RWPE2 (cell line): ENCODE results near the gene FRMPD4.

Source experiments
- ATAC-seq: fragments of 200-7000 bp; cut with Tn5 transposase; 3 replicates; pipeline ENCODE4 v1.9.1; 2021; ENCODE audit warnings: low read depth
- DNase-seq: peaks from one replicate; pipeline ENCODE4 v3.0.0-alpha.2; 2020; ENCODE audit warnings: low spot score
- H3K27ac ChIP-seq: fragments of 450-650 bp; 2 replicates; pipeline ENCODE4 v1.5.1; 2017; ENCODE audit warnings: mild to moderate bottlenecking; ENCODE audit not compliant: poor library complexity, severe bottlenecking
- H3K27me3 ChIP-seq: fragments of 250-450 bp; sonication (Bioruptor Pico); 2 replicates; pipeline ENCODE4 v1.5.1; 2021; ENCODE audit warnings: mild to moderate bottlenecking, moderate library complexity; ENCODE audit not compliant: insufficient read depth, poor library complexity, severe bottlenecking
- H3K36me3 ChIP-seq: fragments of 250-450 bp; sonication (Bioruptor Pico); 2 replicates; pipeline ENCODE4 v1.5.1; 2020; ENCODE audit warnings: low read depth, mild to moderate bottlenecking, moderate library complexity
- H3K4me1 ChIP-seq: fragments of 250-450 bp; sonication (Bioruptor Pico); 2 replicates; pipeline ENCODE4 v1.5.1; 2021; ENCODE audit warnings: mild to moderate bottlenecking, moderate library complexity; ENCODE audit not compliant: insufficient read depth, poor library complexity, severe bottlenecking
- H3K4me3 ChIP-seq: fragments of 250-450 bp; sonication (Bioruptor Pico); 2 replicates; pipeline ENCODE4 v1.5.1; 2021; ENCODE audit warnings: mild to moderate bottlenecking, moderate library complexity; ENCODE audit not compliant: severe bottlenecking
- H3K9me3 ChIP-seq: fragments of 250-450 bp; sonication (Bioruptor Pico); 2 replicates; pipeline ENCODE4 v1.5.1; 2021; ENCODE audit warnings: mild to moderate bottlenecking, moderate library complexity; ENCODE audit not compliant: severe bottlenecking
- TF ChIP-seq, protein P1 (sequence below): fragments of 450-650 bp; IDR thresholded peaks from one replicate; pipeline ENCODE4 v1.5.1; 2017; ENCODE audit warnings: mild to moderate bottlenecking, moderate library complexity; ENCODE audit not compliant: poor library complexity, severe bottlenecking

Gene FRMPD4

DNA sequence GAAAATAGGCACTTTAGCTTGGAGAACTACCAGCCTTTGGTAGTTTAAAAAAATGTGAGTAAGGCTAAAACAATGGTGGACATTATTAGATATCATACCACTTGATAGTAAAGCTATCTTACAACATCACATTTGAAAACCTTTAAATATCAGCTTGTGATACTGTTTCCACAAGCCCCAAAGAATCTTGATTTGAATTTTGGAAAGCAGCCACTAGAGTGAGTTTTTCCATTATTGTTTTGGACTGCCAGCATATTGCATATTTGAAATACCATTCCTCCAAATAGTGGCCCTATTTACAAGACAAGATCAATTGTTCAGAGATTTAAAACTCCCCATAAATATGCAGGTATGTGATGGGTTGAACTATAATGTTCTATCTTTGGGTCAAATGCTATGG is 349.9 kb downstream of the FRMPD4 start:
- H3K9me3 ChIP-seq, result no peaks in the 10 kb centered on the region
- TF ChIP-seq, protein P1, sequence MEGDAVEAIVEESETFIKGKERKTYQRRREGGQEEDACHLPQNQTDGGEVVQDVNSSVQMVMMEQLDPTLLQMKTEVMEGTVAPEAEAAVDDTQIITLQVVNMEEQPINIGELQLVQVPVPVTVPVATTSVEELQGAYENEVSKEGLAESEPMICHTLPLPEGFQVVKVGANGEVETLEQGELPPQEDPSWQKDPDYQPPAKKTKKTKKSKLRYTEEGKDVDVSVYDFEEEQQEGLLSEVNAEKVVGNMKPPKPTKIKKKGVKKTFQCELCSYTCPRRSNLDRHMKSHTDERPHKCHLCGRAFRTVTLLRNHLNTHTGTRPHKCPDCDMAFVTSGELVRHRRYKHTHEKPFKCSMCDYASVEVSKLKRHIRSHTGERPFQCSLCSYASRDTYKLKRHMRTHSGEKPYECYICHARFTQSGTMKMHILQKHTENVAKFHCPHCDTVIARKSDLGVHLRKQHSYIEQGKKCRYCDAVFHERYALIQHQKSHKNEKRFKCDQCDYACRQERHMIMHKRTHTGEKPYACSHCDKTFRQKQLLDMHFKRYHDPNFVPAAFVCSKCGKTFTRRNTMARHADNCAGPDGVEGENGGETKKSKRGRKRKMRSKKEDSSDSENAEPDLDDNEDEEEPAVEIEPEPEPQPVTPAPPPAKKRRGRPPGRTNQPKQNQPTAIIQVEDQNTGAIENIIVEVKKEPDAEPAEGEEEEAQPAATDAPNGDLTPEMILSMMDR, result no peak
- no peaks in the 10 kb centered on the region for H3K27me3 ChIP-seq
- ATAC-seq (no peak), DNase-seq (no peak)
- H3K4me1 ChIP-seq, result no peaks in the 10 kb centered on the region
- no peak overlapping the region for H3K4me3 ChIP-seq
- no peak overlapping the region for H3K27ac ChIP-seq
- no peaks in the 10 kb centered on the region for H3K36me3 ChIP-seq

DNA sequence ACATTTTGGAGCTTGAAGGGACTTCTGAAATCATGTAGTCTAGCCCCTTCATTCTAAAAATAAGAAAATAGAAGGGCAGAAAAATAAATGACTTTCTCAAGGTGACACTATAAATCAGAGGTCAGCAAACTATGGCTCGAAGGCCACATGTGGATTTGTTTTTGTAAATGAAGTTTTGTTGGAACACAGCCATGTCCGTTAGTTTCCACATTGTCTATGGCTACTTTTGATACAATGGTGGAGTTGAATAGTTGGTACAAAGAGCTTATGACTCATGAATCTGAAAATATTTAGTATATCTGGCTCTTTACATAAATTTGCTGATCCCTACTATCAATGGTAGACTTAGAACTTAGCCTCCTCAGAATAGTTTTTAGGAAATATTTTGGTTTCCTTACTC is 350.5 kb downstream of the FRMPD4 start:
- Histone ChIP-seq H3K27ac (no peak overlapping the region), H3K27me3 (no peaks in the 10 kb centered on the region), H3K4me1 (no peaks in the 10 kb centered on the region), H3K9me3 (no peaks in the 10 kb centered on the region), H3K36me3 (no peaks in the 10 kb centered on the region), H3K4me3 (no peak overlapping the region)
- ATAC-seq (no peak), DNase-seq (no peak)
- TF ChIP-seq, protein P1, result no peak

DNA sequence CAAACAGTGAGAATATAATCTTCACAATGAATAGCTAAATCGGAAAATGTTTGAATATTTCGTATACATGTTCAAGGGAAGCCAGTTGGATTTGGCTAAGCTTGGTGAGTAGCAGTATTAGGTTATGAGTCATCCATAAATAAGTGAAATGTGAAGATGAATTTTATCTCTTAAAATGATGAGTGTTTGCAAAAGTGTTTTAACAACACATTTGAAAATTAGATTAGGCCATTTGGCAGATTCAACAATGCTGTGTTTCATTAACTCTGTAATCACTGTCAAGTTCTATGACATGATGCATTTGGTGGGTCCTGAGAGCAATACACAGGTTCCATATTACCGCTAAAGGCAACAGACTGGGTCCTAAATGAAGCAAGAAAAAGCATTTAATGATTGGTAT is 351.1 kb downstream of the FRMPD4 start:
- DNase-seq (no peak), ATAC-seq (no peak)
- Histone ChIP-seq H3K27ac (no peak overlapping the region), H3K36me3 (no peaks in the 10 kb centered on the region), H3K27me3 (no peaks in the 10 kb centered on the region), H3K4me3 (no peak overlapping the region), H3K9me3 (no peaks in the 10 kb centered on the region), H3K4me1 (no peaks in the 10 kb centered on the region)
- TF ChIP-seq, protein P1, result no peak

DNA sequence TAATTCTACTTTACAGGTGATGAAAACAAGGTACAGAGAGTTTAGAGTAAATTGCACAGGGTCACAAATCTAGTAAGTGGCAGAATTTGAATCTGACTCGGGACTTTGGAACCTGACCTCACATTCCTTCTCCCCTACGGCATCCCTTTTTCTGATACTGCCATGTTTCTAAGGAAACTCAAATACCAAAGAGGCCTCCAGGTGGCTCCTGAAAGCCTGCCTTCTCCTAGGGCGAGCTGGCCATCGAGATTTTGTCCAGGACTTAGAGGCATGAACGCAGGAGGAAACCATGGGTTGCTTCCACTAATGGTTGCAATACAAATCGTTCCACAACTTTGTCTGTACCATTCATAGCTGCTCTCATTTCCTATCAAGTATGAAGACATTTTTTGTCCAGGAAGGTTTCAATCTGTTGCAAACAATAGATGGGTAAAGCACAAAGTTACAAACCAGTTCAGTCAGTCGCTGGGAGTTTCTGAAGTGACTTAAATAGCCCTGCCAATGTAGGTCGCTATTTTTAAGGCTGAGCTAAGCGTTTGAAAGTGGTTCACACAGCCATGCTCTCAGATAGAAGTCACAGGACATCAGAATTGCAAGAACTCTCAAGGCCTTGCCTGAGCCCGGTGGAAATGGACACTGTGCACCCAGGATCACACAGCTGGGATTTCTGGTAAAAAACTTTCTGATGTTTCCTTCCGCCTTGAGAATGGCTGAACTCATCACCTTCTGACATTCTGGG is 356.3 kb downstream of the FRMPD4 start:
- Histone ChIP-seq H3K9me3 (no peaks in the 10 kb centered on the region), H3K4me1 (no peaks in the 10 kb centered on the region), H3K27ac (no peak overlapping the region), H3K4me3 (no peak overlapping the region), H3K27me3 (no peaks in the 10 kb centered on the region), H3K36me3 (no peaks in the 10 kb centered on the region)
- DNase-seq, result no peak
- TF ChIP-seq, protein P1, result no peak
- no peak for ATAC-seq

DNA sequence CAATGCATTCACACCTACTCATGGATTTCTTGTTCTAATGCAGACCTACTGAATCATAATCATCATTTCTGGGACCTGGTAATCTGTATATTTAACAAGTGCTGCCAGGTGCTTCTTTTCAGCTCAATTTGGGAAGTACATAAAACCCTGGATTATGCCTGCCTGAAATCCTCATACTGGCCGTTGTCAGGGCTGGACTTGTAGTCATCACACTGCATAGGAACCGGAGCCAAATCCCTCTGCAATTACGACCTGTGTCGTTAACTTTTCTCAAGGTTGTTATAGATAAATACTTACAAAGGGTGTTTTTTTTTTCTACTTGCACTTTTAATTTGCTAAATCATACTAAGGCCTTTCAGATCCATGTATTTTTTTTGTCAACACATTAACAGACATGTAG is 358.1 kb downstream of the FRMPD4 start:
- Histone ChIP-seq H3K4me1 (no peaks in the 10 kb centered on the region), H3K27ac (no peak overlapping the region), H3K4me3 (no peak overlapping the region), H3K36me3 (no peaks in the 10 kb centered on the region), H3K9me3 (no peaks in the 10 kb centered on the region), H3K27me3 (no peaks in the 10 kb centered on the region)
- DNase-seq (no peak), ATAC-seq (no peak)
- TF ChIP-seq, protein P1, result no peak
